ENCODE measurements around the gene FMN2. TPM values are rescaled to one million over a fixed set of nuclear protein-coding genes. Genes with fewer than 3 reads are reported as not detected.

FMN2 gene
- total RNA-seq, 3 donors from 2014 or later: 0.80 to 4.2 (median 3.3) TPM

DNA sequence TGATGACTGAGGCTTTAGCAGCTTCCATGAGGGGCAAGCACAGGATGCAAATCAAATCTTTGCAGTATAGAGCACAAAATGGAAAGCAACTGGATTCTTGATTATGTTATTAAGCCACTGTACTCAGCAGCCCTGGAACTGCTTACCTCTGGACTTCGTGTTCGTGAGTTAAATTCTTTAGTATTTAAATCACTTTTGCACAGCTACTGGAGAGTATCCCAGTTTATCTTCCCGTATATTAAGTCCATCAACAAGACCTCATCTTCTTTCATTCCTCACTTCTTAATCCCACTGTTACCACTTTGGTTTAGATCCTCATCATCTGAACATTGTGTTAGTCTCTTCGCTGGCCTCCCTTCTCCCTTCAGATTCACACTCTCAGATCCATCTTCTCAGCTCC is 411.4 kb downstream of the FMN2 start:
- DNase-seq (ENCODE audit: low spot score in 2 of 2): no peak
- no peaks in the 10 kb centered on the region for H3K36me3 ChIP-seq
- intact Hi-C loops (cut with DNase I; ENCODE audit: low total_unique reads): no loop called here
- no peak overlapping the region for H3K4me3 ChIP-seq
- no peaks in the 10 kb centered on the region for H3K9me3 ChIP-seq
- H3K4me1 ChIP-seq: no peaks in the 10 kb centered on the region
- H3K27ac ChIP-seq: no peak overlapping the region
- H3K27me3 ChIP-seq: no peaks in the 10 kb centered on the region
- TF ChIP-seq POLR2A (IDR thresholded peaks at IDR 0.05) (no peak), CTCF (IDR thresholded peaks at IDR 0.05) (no peak), POLR2AphosphoS5 (IDR thresholded peaks at IDR 0.05) (no peak)

GRCh38 chr1:240503558-240503957 is 411.9 kb downstream of the FMN2 start:
- TF ChIP-seq POLR2AphosphoS5 (IDR thresholded peaks at IDR 0.05): no peak
- no peak for TF ChIP-seq POLR2A (IDR thresholded peaks at IDR 0.05)
- no peak for TF ChIP-seq CTCF (IDR thresholded peaks at IDR 0.05)
- DNase-seq (ENCODE audit: low spot score in 2 of 2): no peak
- Histone ChIP-seq H3K9me3 (no peaks in the 10 kb centered on the region), H3K27ac (no peak overlapping the region), H3K36me3 (no peaks in the 10 kb centered on the region), H3K4me1 (no peaks in the 10 kb centered on the region), H3K4me3 (no peak overlapping the region), H3K27me3 (no peaks in the 10 kb centered on the region)
- intact Hi-C loops (cut with DNase I; ENCODE audit: low total_unique reads): no loop called here

DNA sequence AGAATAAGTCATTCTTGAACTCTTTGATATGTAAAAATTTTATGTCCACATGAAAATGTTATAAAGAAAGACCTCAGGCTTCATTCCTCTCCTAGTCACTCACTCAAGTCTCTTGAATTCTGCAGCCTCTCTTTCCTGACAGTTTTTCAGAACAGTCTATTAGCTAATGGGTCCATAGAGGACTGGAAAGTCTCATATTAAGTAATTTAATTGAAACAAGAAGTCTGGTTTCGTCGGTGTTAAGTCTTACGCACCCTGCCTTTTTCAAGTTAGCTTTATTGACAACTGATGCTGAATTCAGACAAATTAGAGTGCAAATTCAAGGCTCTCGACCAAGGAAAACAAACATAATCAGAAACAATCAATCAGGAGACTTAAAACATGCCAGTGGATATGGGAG is 414.5 kb downstream of the FMN2 start:
- DNase-seq (ENCODE audit: low spot score in 2 of 2): no peak
- TF ChIP-seq CTCF (IDR thresholded peaks at IDR 0.05): no peak
- no peak for TF ChIP-seq POLR2AphosphoS5 (IDR thresholded peaks at IDR 0.05)
- TF ChIP-seq POLR2A (IDR thresholded peaks at IDR 0.05): no peak
- Histone ChIP-seq H3K4me3 (no peak overlapping the region), H3K27ac (no peak overlapping the region), H3K36me3 (no peaks in the 10 kb centered on the region), H3K4me1 (no peaks in the 10 kb centered on the region), H3K27me3 (no peaks in the 10 kb centered on the region), H3K9me3 (no peaks in the 10 kb centered on the region)
- intact Hi-C loops (cut with DNase I; ENCODE audit: low total_unique reads): no loop called here

- Histone ChIP-seq H3K36me3 (no peaks in the 10 kb centered on the region), H3K27me3 (no peaks in the 10 kb centered on the region), H3K27ac (no peak overlapping the region), H3K9me3 (no peaks in the 10 kb centered on the region), H3K4me1 (no peaks in the 10 kb centered on the region), H3K4me3 (no peak overlapping the region)
- TF ChIP-seq POLR2AphosphoS5 (IDR thresholded peaks at IDR 0.05): no peak
- no peak for TF ChIP-seq CTCF (IDR thresholded peaks at IDR 0.05)
- TF ChIP-seq POLR2A (IDR thresholded peaks at IDR 0.05): no peak
- no peak for DNase-seq (ENCODE audit: low spot score in 2 of 2)
- intact Hi-C loops (cut with DNase I; ENCODE audit: low total_unique reads): no loop called here
Observed at GRCh38 chr1:240508201-240508600, 416.5 kb downstream of the FMN2 start.

- Histone ChIP-seq H3K27me3 (no peaks in the 10 kb centered on the region), H3K4me1 (no peaks in the 10 kb centered on the region), H3K4me3 (no peak overlapping the region), H3K36me3 (no peaks in the 10 kb centered on the region), H3K9me3 (no peaks in the 10 kb centered on the region), H3K27ac (no peak overlapping the region)
- intact Hi-C loops (cut with DNase I; ENCODE audit: low total_unique reads): no loop called here
- no peak for DNase-seq (ENCODE audit: low spot score in 2 of 2)
- TF ChIP-seq CTCF (IDR thresholded peaks at IDR 0.05): no peak
- TF ChIP-seq POLR2A (IDR thresholded peaks at IDR 0.05): no peak
- no peak for TF ChIP-seq POLR2AphosphoS5 (IDR thresholded peaks at IDR 0.05)
Observed at GRCh38 chr1:240508950-240509349, 417.3 kb downstream of the FMN2 start.
